ENCODE data around the gene RABGAP1.

RABGAP1 gene

DNA sequence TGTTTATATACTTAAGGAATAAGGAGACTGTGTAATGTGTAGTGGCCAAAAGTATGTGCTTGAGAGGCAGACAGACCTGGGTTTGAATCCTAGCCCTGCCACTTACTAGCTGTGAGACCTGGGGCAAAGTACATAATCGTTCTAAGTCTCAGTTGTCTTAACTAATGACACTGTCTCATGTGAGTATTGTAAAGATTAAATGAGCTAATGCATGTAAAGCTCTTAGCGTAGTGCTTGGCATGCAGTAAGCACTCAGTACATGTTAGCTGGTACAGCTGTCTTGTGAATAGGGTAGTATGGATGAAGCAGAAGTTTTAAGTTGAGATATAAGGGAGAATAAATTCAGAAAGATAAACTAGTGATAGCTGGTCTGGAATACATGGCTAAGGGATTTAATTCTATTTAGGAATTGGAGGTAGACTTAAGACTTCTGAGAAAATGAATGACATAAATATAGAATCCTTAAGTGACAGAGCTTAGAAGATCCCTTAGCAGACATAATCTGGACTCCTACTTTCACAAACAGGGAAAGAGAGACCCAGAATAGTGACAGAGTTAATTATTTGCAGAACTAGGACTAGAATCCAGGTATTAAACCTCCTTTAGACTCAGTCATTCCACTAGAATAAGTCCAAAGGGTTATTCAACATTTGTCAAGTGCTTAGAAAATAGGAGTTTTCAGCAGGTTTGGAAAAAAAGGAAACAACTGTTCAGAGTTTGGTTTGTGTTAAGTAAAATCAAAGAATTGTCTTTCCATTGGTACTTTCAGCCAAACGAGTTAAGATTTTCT lies 105.8 kb downstream of the RABGAP1 start:
- no peak for DNase-seq (ENCODE audit: low read depth in 3 of 3, low spot score in 1 of 3)

GRCh38 chr9:123048748-123049147 lies 107.9 kb downstream of the RABGAP1 start:
- no peak for DNase-seq (ENCODE audit: low read depth in 3 of 3, low spot score in 1 of 3)

GRCh38 chr9:123049589-123050222 lies 108.9 kb downstream of the RABGAP1 start:
- DNase-seq (ENCODE audit: low read depth in 3 of 3, low spot score in 1 of 3), result no peak

DNA sequence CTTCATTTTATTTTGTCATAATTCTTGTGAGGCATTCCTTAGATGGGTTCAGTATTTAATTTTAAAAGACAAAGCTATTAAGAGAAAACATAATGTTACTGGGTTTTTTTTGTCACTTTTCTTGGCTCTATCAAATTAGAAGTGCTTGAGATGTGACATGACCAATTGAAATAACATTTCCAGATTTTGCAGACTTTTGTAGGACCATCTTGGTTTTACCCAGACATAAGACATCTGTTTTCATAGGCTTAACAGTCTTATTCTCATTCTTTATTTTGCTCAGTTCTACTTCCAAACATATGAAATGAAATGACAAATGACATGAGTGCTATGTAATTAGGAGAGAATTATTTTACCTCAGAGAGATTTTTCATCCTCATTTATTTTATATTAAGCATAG lies 112.2 kb downstream of the RABGAP1 start:
- no peak for DNase-seq (ENCODE audit: low read depth in 3 of 3, low spot score in 1 of 3)

DNA sequence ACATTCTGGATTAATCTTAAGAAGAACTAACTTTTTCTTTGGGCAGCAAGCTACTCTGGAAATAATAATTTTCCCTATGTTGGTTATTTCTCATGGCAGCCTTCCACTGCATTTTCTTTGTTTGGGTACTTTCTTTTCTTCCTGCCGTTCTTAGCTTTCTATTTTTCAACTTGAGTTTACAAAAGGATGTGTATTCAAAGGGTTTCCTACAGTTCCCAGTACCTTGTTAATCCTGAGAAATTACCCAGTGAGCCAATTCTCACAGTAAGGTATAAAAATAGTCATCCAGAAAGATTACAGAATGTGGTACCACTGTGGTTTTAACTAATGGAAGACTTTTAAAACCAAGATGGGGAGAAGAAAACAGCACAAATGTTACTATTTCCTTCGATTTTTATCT lies 112.9 kb downstream of the RABGAP1 start:
- DNase-seq (ENCODE audit: low read depth in 3 of 3, low spot score in 1 of 3), result no peak

GRCh38 chr9:123058834-123059233 lies 118.0 kb downstream of the RABGAP1 start:
- no peak for DNase-seq (ENCODE audit: low read depth in 3 of 3, low spot score in 1 of 3)

- no peak for DNase-seq (ENCODE audit: low read depth in 3 of 3, low spot score in 1 of 3)
Observed at GRCh38 chr9:123059472-123060220, 118.8 kb downstream of the RABGAP1 start.

DNA sequence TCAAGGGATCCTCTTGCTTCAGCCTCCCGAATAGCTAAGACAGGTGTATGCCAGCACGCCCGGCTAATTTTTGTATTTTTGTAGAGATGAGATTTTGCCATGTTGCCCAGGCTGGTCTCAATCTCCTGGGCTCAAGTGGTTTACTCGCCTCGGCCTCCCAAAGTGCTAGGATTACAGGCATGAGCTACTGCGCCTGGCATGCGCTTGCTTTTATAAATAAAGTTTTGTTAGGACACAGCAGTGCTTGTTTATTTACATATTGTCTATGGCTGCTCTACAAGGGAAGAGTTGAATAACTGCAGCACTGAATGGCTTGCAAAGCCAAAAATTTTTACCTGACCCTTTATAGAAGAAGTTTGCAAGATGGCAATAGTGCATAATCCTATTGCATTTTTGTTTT lies 120.4 kb downstream of the RABGAP1 start:
- DNase-seq (ENCODE audit: low read depth in 3 of 3, low spot score in 1 of 3), result no peak

DNA sequence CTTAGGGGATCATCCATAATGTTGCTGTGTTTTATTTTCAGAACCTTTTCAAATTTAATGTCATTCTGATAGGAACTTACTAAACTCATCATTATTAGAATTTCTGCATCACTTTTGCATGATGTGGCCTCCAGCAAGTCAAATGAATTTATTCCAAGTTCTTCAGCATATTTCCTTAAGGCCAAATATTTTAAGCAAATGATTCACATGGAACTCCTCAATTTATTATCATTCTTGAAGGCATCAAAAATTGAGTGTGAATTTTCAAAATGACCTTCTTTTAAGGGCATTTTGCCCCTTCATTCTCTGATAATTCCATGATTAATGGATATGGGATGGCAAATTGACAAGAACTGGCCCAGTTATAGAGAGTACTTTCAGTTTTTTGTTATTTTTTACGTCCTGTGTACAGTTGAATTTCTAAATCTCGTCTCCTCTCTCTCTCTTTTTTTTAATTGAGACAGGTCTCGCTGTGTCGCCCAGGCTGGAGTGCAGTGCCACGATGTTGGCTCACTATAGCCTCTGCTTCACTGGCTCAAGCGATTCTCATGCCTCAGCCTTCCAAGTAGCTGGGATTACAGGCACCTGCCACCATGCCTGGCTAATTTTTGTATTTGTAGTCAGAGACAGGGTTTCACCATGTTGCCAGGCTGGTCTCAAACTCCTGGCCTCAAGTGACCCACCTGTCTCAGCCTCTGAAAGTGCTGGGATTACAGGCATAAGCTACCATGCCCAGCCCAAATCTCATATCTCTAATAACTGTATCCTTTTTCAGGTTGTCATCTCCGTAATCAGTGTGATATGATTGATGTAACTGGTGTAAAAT lies 121.7 kb downstream of the RABGAP1 start:
- DNase-seq (ENCODE audit: low read depth in 3 of 3, low spot score in 1 of 3), result no peak

DNA sequence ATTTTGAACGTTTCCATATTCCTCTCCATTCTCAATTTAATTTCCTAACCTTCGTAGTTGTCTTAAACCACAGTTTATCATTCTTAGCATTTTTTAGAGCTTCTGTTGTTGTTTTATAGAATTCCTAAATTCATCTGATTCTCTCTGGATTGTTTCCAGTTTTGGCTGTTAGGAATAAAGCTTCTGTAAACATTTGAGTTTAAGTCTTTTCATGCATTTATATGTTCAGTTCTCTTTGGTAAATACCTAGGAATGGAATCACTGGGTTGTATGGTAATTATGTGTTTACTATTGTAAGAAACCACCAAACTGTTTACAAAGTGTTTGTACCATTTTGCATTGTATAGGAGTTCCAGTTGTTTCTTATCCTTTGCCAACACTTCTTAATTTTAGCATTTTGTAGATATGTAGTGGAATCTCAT lies 122.4 kb downstream of the RABGAP1 start:
- DNase-seq (ENCODE audit: low read depth in 3 of 3, low spot score in 1 of 3), result no peak

DNA sequence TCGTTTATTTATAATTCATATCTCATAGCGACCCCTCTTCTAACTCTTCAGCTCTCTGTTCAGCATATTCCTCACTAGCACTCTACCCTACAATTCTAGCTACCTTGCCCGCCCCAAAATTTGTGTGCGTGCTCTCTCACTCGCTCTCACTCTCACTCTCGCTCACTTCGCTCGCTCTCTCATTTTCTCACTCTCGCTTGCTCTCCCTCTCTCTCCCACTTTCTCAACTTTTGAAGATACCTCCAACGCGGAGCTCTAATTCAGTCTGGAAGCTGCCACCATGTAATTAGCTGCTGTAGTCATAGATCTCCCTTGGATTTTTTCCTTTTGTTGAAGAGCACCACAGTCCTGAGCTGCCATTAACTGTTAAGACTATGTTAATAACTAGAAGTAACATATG lies 123.1 kb downstream of the RABGAP1 start:
- no peak for DNase-seq (ENCODE audit: low read depth in 3 of 3, low spot score in 1 of 3)

DNA sequence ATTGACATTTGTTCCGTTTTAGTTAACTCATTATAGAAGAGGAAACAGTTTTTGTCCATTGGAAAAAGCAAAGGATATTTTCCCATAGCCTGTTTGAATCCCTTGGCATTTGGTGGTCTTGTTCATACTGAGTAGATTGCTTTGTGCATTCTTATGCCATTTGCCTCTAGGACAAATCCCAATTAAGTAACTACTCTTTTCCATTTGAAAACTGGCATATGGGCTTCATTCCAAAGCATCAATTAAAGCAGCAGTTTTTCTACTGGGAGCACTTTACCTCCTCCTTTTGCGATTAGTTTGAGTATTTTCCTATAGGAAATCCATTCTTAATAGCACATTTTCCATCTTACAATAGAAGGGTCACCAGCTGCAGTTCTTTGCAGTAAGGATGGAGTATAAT lies 123.9 kb downstream of the RABGAP1 start:
- DNase-seq (ENCODE audit: low read depth in 3 of 3, low spot score in 1 of 3), result no peak

GRCh38 chr9:123065196-123065595 lies 124.4 kb downstream of the RABGAP1 start:
- DNase-seq (ENCODE audit: low read depth in 3 of 3, low spot score in 1 of 3), result no peak

GRCh38 chr9:123067136-123067535 lies 126.3 kb downstream of the RABGAP1 start:
- DNase-seq (ENCODE audit: low read depth in 3 of 3, low spot score in 1 of 3), result no peak

GRCh38 chr9:123069010-123069481 lies 128.2 kb downstream of the RABGAP1 start:
- no peak for DNase-seq (ENCODE audit: low read depth in 3 of 3, low spot score in 1 of 3)

- DNase-seq (ENCODE audit: low read depth in 3 of 3, low spot score in 1 of 3), result no peak
Observed at GRCh38 chr9:123070198-123070597, 129.4 kb downstream of the RABGAP1 start.

DNA sequence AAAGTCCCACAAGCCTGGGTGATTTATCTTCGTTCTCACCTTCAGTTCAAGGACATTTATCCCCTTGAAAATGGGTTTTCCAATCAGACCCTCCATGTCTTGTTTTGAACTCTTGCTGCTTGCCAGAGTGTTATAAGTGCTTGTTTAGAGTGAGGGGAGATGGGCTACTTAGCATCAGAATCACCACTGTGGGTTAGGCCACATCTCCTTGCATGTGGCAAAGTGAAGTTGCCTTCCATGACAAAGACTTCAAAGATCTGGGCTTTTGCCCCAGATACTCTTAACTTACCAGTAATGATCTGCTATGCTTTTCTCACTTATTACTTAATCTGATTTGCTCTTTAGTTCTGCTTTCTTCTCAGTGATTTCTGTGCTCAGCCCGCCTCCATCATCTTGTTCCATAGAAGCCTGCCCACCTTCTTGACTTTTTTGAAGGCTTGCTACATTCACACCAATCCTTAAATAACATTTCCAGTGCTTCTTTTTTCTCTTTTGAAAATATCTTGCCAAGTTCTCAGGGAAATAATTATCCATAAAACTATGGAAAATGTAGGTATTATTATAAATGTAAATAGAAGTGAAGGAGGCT lies 131.7 kb downstream of the RABGAP1 start:
- DNase-seq (ENCODE audit: low read depth in 3 of 3, low spot score in 1 of 3), result no peak

GRCh38 chr9:123073441-123073840 lies 132.6 kb downstream of the RABGAP1 start:
- DNase-seq (ENCODE audit: low read depth in 3 of 3, low spot score in 1 of 3), result no peak

GRCh38 chr9:123073991-123074422 lies 133.2 kb downstream of the RABGAP1 start:
- DNase-seq (ENCODE audit: low read depth in 3 of 3, low spot score in 1 of 3), result no peak

DNA sequence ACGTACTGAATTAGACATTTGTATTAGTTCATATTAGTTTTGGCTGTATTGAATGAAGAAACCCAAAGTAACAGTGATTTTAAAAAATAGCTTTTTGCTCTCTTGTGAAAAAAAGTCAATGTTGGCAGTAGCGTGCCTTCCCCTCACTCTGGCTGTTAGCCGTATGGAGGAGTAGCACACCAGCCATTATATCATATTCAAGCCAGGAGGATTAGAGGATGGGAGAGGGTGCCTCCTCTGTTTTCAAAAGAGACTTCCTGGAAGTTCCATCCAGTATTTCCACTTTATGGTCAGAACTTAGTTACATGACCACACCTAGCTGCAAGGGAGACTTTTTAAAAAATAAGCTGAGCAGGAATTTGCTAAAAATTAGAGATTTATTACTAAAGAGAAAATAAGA lies 133.8 kb downstream of the RABGAP1 start:
- DNase-seq (ENCODE audit: low read depth in 3 of 3, low spot score in 1 of 3), result no peak

DNA sequence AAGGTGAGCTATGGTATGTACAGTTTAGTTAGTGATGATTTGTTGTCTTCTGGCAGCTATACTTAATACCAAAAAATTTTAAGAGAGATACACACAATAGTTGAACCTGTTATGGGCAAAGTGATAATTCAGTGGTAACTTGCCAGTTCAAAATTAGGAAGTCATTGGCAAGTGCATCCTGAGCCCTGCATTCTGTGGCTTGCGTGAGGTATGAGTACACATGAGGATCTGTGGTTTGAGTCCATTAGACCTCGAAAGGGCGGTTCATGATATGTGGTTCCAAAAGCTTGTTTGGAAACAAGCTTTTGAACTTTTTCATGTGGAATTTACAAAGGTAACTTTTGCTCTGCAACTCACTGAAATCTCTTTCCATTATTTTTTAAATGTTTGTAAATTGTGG lies 139.6 kb downstream of the RABGAP1 start:
- no peak for DNase-seq (ENCODE audit: low read depth in 3 of 3, low spot score in 1 of 3)

All from stimulated activated CD4-positive, alpha-beta T cell treated with anti-CD3 and anti-CD28 coated beads, TNF-alpha, amount 100 ng/mL, for 1 hour (primary cell).